Pons (tissue), 1 donor: ENCODE measurements around the gene GALK1.
"Not testable (repeated sequence)": the region's sequence is repeated elsewhere in the genome, so short reads cannot be mapped to it uniquely, and the experiment has no call there.

Experiments
- DNase-seq: peaks from one replicate; pipeline ENCODE4 v3.0.0-alpha.2; 2016; ENCODE audit warnings: low spot score

Gene GALK1

GRCh38 chr17:75764711-75765421 is at the start of gene GALK1:
Gene GALK1 (minus strand): TSS chr17:75765192. CDS start chr17:75765136, 56 bp downstream.
- no peak for DNase-seq

- no peak for DNase-seq
These were observed 49.0 kb upstream of the GALK1 start for GRCh38 chr17:75814021-75814395.

GRCh38 chr17:75813081-75814020 is 48.4 kb upstream of the GALK1 start:
- no peak for DNase-seq

- DNase-seq = no peak
These were observed 47.4 kb upstream of the GALK1 start for GRCh38 chr17:75812096-75813013.

- DNase-seq = no peak
These were observed 46.2 kb upstream of the GALK1 start for GRCh38 chr17:75811174-75811573.

- not testable (repeated sequence) for DNase-seq
These were observed 45.8 kb upstream of the GALK1 start for GRCh38 chr17:75810756-75811155.

- DNase-seq = no peak
These were observed 45.2 kb upstream of the GALK1 start for GRCh38 chr17:75810216-75810615.

GRCh38 chr17:75809631-75810111 is 44.7 kb upstream of the GALK1 start:
- DNase-seq = no peak

- DNase-seq = no peak
These were observed 44.1 kb upstream of the GALK1 start for GRCh38 chr17:75808905-75809621.

- no peak for DNase-seq
These were observed 43.5 kb upstream of the GALK1 start for GRCh38 chr17:75808549-75808904.

- no peak for DNase-seq
These were observed 42.9 kb upstream of the GALK1 start for GRCh38 chr17:75807861-75808260.

- no peak for DNase-seq
These were observed 42.0 kb upstream of the GALK1 start for GRCh38 chr17:75806822-75807500.

GRCh38 chr17:75803883-75804282 is 38.9 kb upstream of the GALK1 start:
- no peak for DNase-seq

GRCh38 chr17:75799402-75799801 is 34.4 kb upstream of the GALK1 start:
- DNase-seq = no peak

GRCh38 chr17:75795820-75796607 is 31.0 kb upstream of the GALK1 start:
- no peak for DNase-seq

GRCh38 chr17:75793460-75793859 is 28.5 kb upstream of the GALK1 start:
- no peak for DNase-seq

- DNase-seq = no peak
These were observed 26.3 kb upstream of the GALK1 start for GRCh38 chr17:75791254-75791653.

- peak; percentile 86 for DNase-seq
These were observed 20.3 kb upstream of the GALK1 start for GRCh38 chr17:75785016-75785890.

GRCh38 chr17:75784473-75785015 is 19.6 kb upstream of the GALK1 start, which contains the start of gene UNK:
Gene UNK (plus strand): TSS chr17:75784806. CDS start chr17:75784881, 75 bp downstream.
- DNase-seq = peak; percentile 99
